Fibroblast of skin of left quadriceps (primary cell): ENCODE data around the gene GTSE1.
"Not testable (repeated sequence)": the region's sequence is repeated elsewhere in the genome, so short reads cannot be mapped to it uniquely, and the experiment has no call there.

Experiments used
- DNase-seq, 2 experiments: peaks; one replicate each; pipeline ENCODE4 v3.0.0-alpha.2; 2013; ENCODE audit warnings: low read depth in 2 of 2

Gene GTSE1

DNA sequence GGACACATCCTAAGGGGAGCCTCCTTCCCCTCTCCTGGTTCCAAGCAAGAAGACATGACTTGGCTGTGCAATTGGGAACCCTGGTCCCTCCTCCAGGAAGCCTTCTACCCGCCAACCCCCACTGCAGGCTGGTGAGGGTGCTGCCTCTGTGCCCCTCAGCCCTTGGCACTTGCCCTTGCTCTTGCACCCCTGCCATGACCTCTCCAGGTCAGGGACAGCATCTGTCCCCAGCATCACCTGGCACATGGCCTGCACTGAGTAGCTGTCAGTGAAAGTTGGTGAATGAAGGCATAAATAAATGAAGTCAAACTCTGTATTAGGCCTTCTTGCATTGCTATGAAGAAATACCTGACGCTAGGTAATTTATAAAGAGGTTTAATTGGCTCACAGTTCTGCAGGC lies 1.9 kb upstream of the GTSE1 start:
- DNase-seq = no peak

- DNase-seq = no peak
Measured at GRCh38 chr22:46295277-46295971, 1.2 kb upstream of the GTSE1 start.

GRCh38 chr22:46297151-46297812 lies 612 bp downstream of the GTSE1 start:
- no peak for DNase-seq

DNA sequence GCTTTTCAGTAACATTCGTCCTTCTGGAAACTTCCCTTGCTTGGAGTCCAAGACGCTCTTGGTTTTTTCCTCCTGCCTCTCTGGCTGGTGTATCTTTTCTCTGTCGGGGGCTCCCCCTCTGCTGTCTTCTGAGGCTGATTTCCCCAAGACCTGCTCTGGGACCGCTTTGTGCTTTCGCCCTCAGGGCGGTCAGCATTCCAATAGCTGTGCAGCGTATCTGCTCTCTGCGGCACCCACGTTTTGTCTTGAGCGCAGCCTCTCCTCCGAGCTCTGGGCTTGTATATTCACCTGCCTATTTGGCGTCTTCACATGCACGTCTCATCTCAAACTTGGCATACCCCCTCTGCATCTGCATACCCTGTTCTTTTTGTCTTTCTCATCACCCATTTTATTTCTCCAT lies 2.4 kb downstream of the GTSE1 start:
- DNase-seq = no peak

DNA sequence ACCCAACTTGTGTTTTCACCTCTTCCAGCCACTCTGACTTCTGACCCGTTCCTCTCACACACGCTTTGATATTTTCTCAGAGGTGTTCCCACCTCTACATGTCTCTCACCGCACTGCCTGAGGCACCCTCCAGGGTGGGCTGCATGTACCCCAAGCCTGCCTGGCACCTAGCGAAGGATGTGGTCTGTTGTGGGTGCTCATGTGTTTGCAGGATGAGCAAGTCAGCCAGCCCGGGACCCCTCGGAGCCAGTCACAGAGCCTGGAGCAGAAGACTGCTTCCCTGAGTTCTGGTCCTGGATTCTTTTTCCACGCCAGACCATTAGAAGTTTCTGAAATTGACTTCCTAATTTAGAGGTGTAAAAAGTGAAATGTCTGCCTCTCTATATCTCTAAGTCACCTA lies 3.8 kb downstream of the GTSE1 start:
- no peak for DNase-seq

DNA sequence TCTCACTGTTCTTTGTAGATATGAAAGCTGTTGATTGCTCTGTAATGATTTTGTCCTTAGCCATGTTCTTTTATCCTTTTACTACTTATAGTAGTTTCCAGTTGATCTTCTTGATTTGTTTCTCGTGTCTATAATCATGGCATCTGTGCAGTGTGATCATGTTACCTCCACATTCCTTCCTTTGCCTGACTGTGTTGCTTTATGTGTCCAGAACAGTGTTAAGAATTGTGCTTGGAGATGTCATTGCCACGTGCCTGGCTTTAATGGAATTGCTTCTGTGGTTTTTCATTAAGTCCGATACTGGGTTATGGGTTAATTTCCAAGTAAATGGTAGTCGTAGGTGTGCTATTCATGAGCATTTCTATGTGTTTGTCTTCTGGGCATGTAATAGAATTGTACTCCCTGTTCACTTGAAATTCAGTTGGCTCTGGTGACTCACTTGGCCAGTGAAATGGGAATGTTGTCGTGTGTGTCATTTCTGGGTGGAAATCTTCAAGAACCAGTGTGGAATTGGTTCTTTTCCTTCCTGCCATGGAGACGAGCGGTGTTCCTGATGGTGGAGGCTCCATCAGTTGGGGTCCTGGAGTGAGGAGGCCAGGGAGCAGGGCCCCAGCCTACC lies 6.8 kb downstream of the GTSE1 start:
- no peak for DNase-seq

DNA sequence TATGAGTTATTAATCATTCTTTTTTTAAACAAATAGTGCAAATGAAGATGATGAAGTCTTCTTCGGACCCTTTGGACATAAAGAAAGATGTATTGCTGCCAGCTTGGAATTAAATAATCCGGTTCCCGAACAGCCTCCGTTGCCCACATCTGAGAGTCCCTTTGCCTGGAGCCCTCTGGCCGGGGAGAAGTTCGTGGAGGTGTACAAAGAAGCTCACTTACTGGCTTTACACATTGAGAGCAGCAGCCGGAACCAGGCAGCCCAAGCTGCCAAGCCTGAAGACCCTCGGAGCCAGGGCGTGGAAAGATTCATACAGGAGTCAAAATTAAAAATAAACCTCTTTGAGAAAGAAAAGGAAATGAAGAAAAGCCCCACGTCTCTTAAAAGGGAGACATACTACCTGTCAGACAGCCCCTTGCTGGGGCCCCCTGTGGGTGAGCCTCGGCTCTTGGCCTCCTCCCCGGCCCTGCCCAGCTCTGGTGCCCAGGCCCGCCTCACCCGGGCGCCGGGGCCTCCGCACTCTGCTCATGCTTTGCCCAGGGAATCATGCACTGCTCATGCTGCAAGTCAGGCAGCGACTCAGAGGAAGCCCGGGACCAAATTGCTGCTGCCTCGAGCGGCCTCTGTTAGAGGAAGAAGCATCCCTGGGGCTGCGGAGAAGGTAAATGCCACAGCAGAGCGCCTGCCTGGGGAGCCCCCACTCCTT lies 11.8 kb downstream of the GTSE1 start:
- DNase-seq = no peak

DNA sequence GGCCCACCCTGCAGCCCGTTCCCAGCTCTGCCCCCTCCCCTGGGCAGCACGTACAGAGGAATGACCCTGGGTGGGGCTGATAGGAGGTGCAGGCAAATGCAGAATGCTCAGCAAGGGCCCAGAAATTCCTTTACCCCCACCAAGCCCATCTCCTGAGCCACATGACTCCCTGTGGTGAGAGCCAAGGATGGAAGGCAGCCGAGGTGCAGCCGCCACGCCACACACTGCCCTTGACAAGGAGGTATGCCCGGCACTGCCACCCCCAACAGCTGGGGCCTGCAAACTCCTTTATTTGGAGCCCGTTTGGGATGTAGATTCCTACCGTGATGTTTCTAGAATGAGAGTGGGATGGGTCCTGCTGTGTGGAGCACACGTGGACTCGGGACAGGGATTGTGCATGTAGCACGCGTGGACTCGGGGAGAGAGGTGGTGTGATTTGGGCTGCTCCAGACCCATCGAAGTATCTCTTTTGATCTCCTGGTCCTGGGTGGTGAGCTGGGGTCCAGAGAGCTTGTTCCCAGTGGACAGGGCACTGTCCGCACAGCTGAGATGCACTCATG lies 12.9 kb downstream of the GTSE1 start:
- DNase-seq = no peak

GRCh38 chr22:46312056-46312455 lies 15.4 kb downstream of the GTSE1 start:
- no peak for DNase-seq

- DNase-seq = not testable (repeated sequence)
Measured at GRCh38 chr22:46312848-46313247, 16.2 kb downstream of the GTSE1 start.

DNA sequence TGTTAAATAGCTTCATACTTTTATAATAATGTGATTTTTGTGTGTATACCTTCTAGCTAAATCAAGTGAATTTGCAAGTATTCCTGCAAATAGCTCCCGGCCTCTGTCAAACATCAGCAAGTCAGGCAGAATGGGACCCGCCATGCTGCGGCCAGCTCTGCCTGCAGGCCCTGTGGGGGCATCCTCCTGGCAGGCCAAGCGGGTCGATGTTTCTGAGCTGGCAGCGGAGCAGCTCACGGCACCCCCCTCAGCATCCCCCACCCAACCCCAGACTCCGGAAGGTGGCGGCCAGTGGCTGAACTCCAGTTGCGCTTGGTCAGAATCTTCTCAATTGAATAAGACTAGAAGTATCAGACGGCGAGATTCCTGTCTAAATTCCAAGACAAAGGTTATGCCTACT lies 19.3 kb downstream of the GTSE1 start:
- no peak for DNase-seq

- DNase-seq = no peak
Measured at GRCh38 chr22:46317646-46318045, 21.0 kb downstream of the GTSE1 start.

- DNase-seq = no peak
Measured at GRCh38 chr22:46318576-46318975, 21.9 kb downstream of the GTSE1 start.

- no peak for DNase-seq
Measured at GRCh38 chr22:46319319-46319718, 22.6 kb downstream of the GTSE1 start.

GRCh38 chr22:46320166-46320710 lies 23.6 kb downstream of the GTSE1 start:
- no peak for DNase-seq

- DNase-seq = no peak
Measured at GRCh38 chr22:46320716-46321386, 24.2 kb downstream of the GTSE1 start.

DNA sequence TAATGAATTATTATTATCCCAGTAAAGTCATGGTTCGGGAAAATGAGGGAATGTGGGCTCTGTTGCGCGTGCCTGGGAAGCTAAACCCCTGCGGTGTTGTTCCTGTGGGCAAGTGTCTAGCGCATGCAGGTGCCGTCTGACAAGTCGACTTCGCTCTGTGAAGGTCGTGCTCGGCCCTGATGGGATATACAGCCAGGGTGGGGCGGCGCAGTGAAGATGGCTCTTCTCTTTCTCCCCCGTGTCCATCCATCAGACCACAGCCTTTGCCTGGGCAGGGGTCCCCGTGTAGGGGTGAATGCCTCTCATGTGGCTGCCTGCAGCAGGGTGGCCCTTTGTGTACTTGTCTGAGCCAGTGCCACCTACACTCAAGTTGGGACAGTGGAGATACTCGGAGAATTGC lies 26.0 kb downstream of the GTSE1 start:
- DNase-seq = no peak

DNA sequence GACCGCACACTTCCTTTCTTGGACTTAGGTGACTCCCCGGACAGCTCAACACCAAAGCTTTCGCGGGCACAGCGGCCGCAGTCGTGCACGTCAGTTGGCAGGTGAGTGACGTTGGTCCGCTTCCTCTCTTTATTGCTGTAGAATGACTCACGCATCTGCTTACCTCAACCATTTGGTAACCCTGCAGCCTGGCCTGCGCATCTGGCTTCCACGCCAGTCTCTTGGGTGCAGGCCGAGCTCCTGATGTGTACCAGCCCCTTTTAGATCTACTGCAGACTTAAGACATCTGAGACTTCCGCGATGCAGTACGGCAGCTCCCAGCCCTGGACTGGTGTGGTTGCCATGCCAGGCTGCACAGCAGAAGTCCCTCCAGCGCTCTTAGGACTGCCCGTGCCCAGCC lies 26.5 kb downstream of the GTSE1 start:
- DNase-seq = no peak

DNA sequence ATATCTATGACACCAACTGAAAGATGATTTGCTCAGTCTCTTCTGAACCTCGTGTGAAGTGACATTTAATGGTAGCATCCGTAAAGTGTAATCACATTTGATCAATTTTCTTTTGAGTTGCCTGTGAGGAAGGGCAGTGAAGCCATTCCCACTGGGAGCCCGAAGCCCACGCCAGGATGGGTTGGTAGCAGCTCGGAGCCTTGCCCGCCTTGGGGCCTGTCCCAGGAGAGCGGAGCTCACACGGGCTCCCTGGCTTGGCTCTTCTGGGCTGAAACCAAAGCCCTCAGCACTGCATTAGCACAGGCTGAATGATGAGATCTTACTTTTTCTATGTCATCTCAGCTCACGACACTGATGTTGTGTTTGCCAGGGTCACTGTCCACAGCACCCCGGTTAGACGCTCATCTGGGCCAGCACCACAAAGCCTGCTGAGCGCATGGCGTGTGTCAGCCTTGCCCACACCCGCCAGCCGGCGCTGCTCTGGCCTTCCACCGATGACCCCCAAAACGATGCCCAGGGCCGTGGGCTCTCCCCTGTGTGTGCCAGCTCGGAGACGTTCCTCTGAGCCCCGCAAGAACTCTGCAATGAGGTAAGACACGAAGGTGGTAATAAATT lies 29.5 kb downstream of the GTSE1 start:
- DNase-seq = no peak

GRCh38 chr22:46327691-46328465 lies 31.2 kb downstream of the GTSE1 start:
- no peak for DNase-seq
